HepG2 (cell line): Measurements from ENCODE around the gene WNT9A. TPM values are rescaled to one million over a fixed set of nuclear protein-coding genes. Genes with fewer than 3 reads are reported as not detected.
"Not testable (repeated sequence)": the region's sequence is repeated elsewhere in the genome, so short reads cannot be mapped to it uniquely, and the experiment has no call there.

Source experiments
- ATAC-seq: fragments of 200-7000 bp; cut with Tn5 transposase; 3 replicates; pipeline ENCODE4 v1.9.1; 2020; ENCODE audit warnings: mild to moderate bottlenecking, moderate library complexity
- BruUV-seq: library from RNA; stranded (reverse); fragments of 400-500 nt; replicated peaks from 2 replicates; lab custom pipeline; 2021; lab: Mats Ljungman, UMichigan
- CTCF ChIA-PET: fragments of 300-600 bp; formaldehyde crosslinking; extraction: SDS; loops from one replicate; lab custom pipeline; 2021; ENCODE audit warnings: low total read pairs, inconsistent platforms, low intra/inter-chr PET ratio; lab: Yijun Ruan, JAX
- POLR2A ChIA-PET: fragments of 350-600 bp; sonication (Branson Sonifier 250); formaldehyde crosslinking; loops from one replicate; lab custom pipeline; 2020; ENCODE audit warnings: antibody characterized with exemption, inconsistent platforms; lab: Yijun Ruan, JAX
- DNase-seq: peaks from one replicate; pipeline ENCODE4 v3.0.0-alpha.2; 2015; ENCODE audit warnings: low spot score
- FAIRE-seq: peaks from 3 replicates; lab custom pipeline; 2011; peaks lifted over from hg19 to GRCh38; lab: Jason Lieb, UNC
- H2AFZ ChIP-seq: one replicate; pipeline ENCODE4 v1.6.1; 2011; ENCODE audit warnings: low read length, inconsistent platforms
- H3K27ac ChIP-seq: fragments of 300-600 bp; 3 replicates; pipeline ENCODE4 v1.8.0; 2011; ENCODE audit warnings: mixed run types, mild to moderate bottlenecking, mixed read lengths, low read length, inconsistent platforms; ENCODE audit not compliant: insufficient read depth; ENCODE audit errors: extremely low read length
- H3K27me3 ChIP-seq, 2 experiments: fragments of 200-600 bp in 1 of 2; 2 replicates in 1 of 2; 3 replicates in 1 of 2; pipeline versions ENCODE4 v1.6.0 to v1.8.0; 2011; ENCODE audit warnings: low read length in 2 of 2, mild to moderate bottlenecking in 2 of 2, moderate library complexity in 2 of 2, inconsistent platforms in 1 of 2; ENCODE audit not compliant: insufficient read depth in 2 of 2, control insufficient read depth in 1 of 2
- H3K36me3 ChIP-seq, 2 experiments: fragments of 200-600 bp in 1 of 2; replicated peaks in 1 of 2; 2 replicates in 1 of 2; 3 replicates in 1 of 2; pipeline versions ENCODE4 v1.5.1 to v1.8.0; 2011; ENCODE audit warnings: low read length in 2 of 2, inconsistent platforms in 1 of 2; ENCODE audit not compliant: insufficient read depth in 2 of 2, control insufficient read depth in 1 of 2
- H3K4me1 ChIP-seq: 2 replicates; pipeline ENCODE4 v1.5.1; 2012; ENCODE audit warnings: low read length, inconsistent platforms; ENCODE audit not compliant: insufficient read depth
- H3K4me2 ChIP-seq: 2 replicates; pipeline ENCODE4 v1.6.0; 2011; ENCODE audit warnings: low read depth, low read length, inconsistent platforms
- H3K4me3 ChIP-seq, 3 experiments: fragments of 200-600 bp in 1 of 3; sonication (generic), shearing (Covaris generic) in 1 of 3; replicated peaks in 1 of 3; 2 replicates each; pipeline ENCODE4 v1.5.1; 2011 to 2016; ENCODE audit warnings: low read length in 3 of 3, inconsistent platforms in 2 of 3, low read depth in 2 of 3, mild to moderate bottlenecking in 2 of 3, control low read depth in 1 of 3, mixed read lengths in 1 of 3; ENCODE audit not compliant: insufficient read depth in 1 of 3
- H3K79me2 ChIP-seq: one replicate; pipeline ENCODE4 v1.6.1; 2011; ENCODE audit warnings: low read length, inconsistent platforms; ENCODE audit not compliant: insufficient read depth
- H3K9ac ChIP-seq: 2 replicates; pipeline ENCODE4 v1.6.0; 2011; ENCODE audit warnings: mild to moderate bottlenecking, low read depth, low read length, inconsistent platforms; ENCODE audit not compliant: insufficient read depth
- H3K9me3 ChIP-seq: 2 replicates; pipeline ENCODE4 v1.5.1; 2012; ENCODE audit warnings: mild to moderate bottlenecking, low read length
- H4K20me1 ChIP-seq: 2 replicates; pipeline ENCODE4 v1.6.0; 2011; ENCODE audit warnings: inconsistent platforms, mild to moderate bottlenecking, low read length, moderate library complexity; ENCODE audit not compliant: insufficient read depth
- GABPB1 ChIP-seq: IDR thresholded peaks from 2 replicates; pipeline ENCODE4 v1.6.1; 2016; ENCODE audit warnings: mild to moderate bottlenecking, missing genetic modification reagents, moderate library complexity, missing compliant biosample characterization
- GATAD2A ChIP-seq: IDR thresholded peaks from 2 replicates; pipeline ENCODE4 v1.6.1; 2016
- MYC ChIP-seq: sonication (generic); formaldehyde crosslinking; IDR thresholded peaks from 2 replicates; pipeline ENCODE4 v1.9.0; 2021; ENCODE audit warnings: missing genetic modification reagents, borderline replicate concordance
- POGZ ChIP-seq: sonication (generic); formaldehyde crosslinking; IDR thresholded peaks from 2 replicates; pipeline ENCODE4 v1.4.0; 2020; ENCODE audit warnings: mild to moderate bottlenecking, missing genetic modification reagents
- RARA ChIP-seq: IDR thresholded peaks from 2 replicates; pipeline ENCODE4 v1.6.1; 2016; ENCODE audit warnings: missing genetic modification reagents, missing compliant biosample characterization
- SALL1 ChIP-seq: sonication (generic); formaldehyde crosslinking; IDR thresholded peaks from 2 replicates; pipeline ENCODE4 v1.8.0; 2022; ENCODE audit warnings: mild to moderate bottlenecking, missing genetic modification reagents
- SAP130 ChIP-seq: IDR thresholded peaks from 2 replicates; pipeline ENCODE4 v1.6.1; 2016; ENCODE audit warnings: low read depth
- ZNF687 ChIP-seq: sonication (generic); formaldehyde crosslinking; IDR thresholded peaks from 2 replicates; pipeline ENCODE4 v1.5.1; 2020; ENCODE audit warnings: mild to moderate bottlenecking, missing genetic modification reagents, moderate library complexity
- ZNF788 ChIP-seq: sonication (generic); formaldehyde crosslinking; IDR thresholded peaks from 2 replicates; pipeline ENCODE4 v1.5.0; 2020; ENCODE audit warnings: mild to moderate bottlenecking, missing genetic modification reagents, borderline replicate concordance
- WGBS: methylation state at CpG from one replicate; pipeline ENCODE4 v1.1.6; 2017; ENCODE audit warnings: low lambda C conversion rate; 5-methylcytosine and 5-hydroxymethylcytosine counted together
- in situ Hi-C: cut with HindIII; loops from 2 replicates; pipeline ENCODE4 v1.10.0; 2017; ENCODE audit warnings: low pct_unique_long_range_greater_than_20kb; ENCODE audit not compliant: extremely low pct_ligation_motif_present
- intact Hi-C: fragments of 100-400 bp; cut with micrococcal nuclease; formaldehyde crosslinking; loops from one replicate; pipeline ENCODE4 v1.10.0; 2022; ENCODE audit not compliant: unreplicated experiment
- polyA plus RNA-seq, 8 experiments: library from polyadenylated mRNA; depleted of rRNA in 3 of 8; stranded (reverse) in 7 of 8; unstranded in 1 of 8; fragments of >200 nt; fragmentation: Illumina TruSeq in 4 of 8; extraction: Trizol in 4 of 8; gene quantifications; 2 replicates each; pipeline versions ENCODE4 v1.2.1 to v1.2.3, GENCODE V29; 2011 to 2016; ENCODE audit warnings: low read depth in 4 of 8, missing spikeins in 1 of 8, mixed read lengths in 1 of 8; ENCODE audit not compliant: insufficient read depth in 1 of 8
- total RNA-seq, 5 experiments: library from RNA; depleted of rRNA; stranded (reverse); fragments of >200 nt; fragmentation: Illumina TruSeq; extraction: Trizol; gene quantifications; 2 replicates each; pipeline ENCODE4 v1.2.3, GENCODE V29; 2016; ENCODE audit warnings: low read depth in 1 of 5
- TF ChIP-seq, protein P1 (sequence below): sonication (generic); formaldehyde crosslinking; IDR thresholded peaks from 2 replicates; pipeline ENCODE4 v1.9.0; 2022; ENCODE audit warnings: missing genetic modification reagents, mild to moderate bottlenecking, borderline replicate concordance
- TF ChIP-seq, protein P2 (sequence below): IDR thresholded peaks from 2 replicates; pipeline ENCODE4 v1.6.1; 2016
- TF ChIP-seq, protein P3 (sequence below): IDR thresholded peaks from 2 replicates; pipeline ENCODE4 v1.4.0; 2020; ENCODE audit warnings: mild to moderate bottlenecking, missing genetic modification reagents

Gene WNT9A
- total and polyA plus RNA-seq, 2 of the 13 experiments (the other 11 are each of a cell fraction or from before 2014, with no cell fraction given): 0.04 TPM; not detected in 1

- H2AFZ ChIP-seq, ATAC-seq, FAIRE-seq, intact Hi-C loops, H4K20me1 ChIP-seq, H3K36me3 ChIP-seq, H3K27me3 ChIP-seq, H3K9me3 ChIP-seq, H3K27ac ChIP-seq, H3K4me1 ChIP-seq, H3K9ac ChIP-seq, POLR2A ChIA-PET, CTCF ChIA-PET, H3K79me2 ChIP-seq, BruUV-seq, in situ Hi-C loops, H3K4me3 ChIP-seq: not testable (repeated sequence)
- 13% methylated on average over 3 of the region's 22 CpGs for WGBS
- H3K4me2 ChIP-seq: peak overlapping the region; percentile 0; the same call in 1 of the 2 replicates
- peak; percentile 68 for DNase-seq
- TF ChIP-seq POGZ (CRISPR knock-in tag) (0 out of 2 replicates have a peak, but pooled peaks have one; percentile 21), GATAD2A (peak; percentile 51; the same call in 1 of the 2 replicates), SALL1 (peak; percentile 46; the same call in 1 of the 2 replicates), MYC (peak; percentile 51; the same call in 1 of the 2 replicates), RARA (0 out of 2 replicates have a peak, but pooled peaks have one; percentile 9), SAP130 (peak; percentile 54; the same call in 1 of the 2 replicates), GABPB1 (peak; percentile 50; the same call in 1 of the 2 replicates), ZNF788 (CRISPR knock-in tag) (peak; percentile 45; the same call in 1 of the 2 replicates), ZNF687 (CRISPR knock-in tag) (peak; percentile 70)
- TF ChIP-seq, protein P1, sequence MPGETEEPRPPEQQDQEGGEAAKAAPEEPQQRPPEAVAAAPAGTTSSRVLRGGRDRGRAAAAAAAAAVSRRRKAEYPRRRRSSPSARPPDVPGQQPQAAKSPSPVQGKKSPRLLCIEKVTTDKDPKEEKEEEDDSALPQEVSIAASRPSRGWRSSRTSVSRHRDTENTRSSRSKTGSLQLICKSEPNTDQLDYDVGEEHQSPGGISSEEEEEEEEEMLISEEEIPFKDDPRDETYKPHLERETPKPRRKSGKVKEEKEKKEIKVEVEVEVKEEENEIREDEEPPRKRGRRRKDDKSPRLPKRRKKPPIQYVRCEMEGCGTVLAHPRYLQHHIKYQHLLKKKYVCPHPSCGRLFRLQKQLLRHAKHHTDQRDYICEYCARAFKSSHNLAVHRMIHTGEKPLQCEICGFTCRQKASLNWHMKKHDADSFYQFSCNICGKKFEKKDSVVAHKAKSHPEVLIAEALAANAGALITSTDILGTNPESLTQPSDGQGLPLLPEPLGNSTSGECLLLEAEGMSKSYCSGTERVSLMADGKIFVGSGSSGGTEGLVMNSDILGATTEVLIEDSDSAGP: 0 out of 2 replicates have a peak, but pooled peaks have one; percentile 35
- TF ChIP-seq, protein P2, sequence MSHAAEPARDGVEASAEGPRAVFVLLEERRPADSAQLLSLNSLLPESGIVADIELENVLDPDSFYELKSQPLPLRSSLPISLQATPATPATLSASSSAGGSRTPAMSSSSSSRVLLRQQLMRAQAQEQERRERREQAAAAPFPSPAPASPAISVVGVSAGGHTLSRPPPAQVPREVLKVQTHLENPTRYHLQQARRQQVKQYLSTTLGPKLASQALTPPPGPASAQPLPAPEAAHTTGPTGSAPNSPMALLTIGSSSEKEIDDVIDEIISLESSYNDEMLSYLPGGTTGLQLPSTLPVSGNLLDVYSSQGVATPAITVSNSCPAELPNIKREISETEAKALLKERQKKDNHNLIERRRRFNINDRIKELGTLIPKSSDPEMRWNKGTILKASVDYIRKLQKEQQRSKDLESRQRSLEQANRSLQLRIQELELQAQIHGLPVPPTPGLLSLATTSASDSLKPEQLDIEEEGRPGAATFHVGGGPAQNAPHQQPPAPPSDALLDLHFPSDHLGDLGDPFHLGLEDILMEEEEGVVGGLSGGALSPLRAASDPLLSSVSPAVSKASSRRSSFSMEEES (CRISPR knock-in tag): peak; percentile 52; the same call in 1 of the 2 replicates
- TF ChIP-seq, protein P3, sequence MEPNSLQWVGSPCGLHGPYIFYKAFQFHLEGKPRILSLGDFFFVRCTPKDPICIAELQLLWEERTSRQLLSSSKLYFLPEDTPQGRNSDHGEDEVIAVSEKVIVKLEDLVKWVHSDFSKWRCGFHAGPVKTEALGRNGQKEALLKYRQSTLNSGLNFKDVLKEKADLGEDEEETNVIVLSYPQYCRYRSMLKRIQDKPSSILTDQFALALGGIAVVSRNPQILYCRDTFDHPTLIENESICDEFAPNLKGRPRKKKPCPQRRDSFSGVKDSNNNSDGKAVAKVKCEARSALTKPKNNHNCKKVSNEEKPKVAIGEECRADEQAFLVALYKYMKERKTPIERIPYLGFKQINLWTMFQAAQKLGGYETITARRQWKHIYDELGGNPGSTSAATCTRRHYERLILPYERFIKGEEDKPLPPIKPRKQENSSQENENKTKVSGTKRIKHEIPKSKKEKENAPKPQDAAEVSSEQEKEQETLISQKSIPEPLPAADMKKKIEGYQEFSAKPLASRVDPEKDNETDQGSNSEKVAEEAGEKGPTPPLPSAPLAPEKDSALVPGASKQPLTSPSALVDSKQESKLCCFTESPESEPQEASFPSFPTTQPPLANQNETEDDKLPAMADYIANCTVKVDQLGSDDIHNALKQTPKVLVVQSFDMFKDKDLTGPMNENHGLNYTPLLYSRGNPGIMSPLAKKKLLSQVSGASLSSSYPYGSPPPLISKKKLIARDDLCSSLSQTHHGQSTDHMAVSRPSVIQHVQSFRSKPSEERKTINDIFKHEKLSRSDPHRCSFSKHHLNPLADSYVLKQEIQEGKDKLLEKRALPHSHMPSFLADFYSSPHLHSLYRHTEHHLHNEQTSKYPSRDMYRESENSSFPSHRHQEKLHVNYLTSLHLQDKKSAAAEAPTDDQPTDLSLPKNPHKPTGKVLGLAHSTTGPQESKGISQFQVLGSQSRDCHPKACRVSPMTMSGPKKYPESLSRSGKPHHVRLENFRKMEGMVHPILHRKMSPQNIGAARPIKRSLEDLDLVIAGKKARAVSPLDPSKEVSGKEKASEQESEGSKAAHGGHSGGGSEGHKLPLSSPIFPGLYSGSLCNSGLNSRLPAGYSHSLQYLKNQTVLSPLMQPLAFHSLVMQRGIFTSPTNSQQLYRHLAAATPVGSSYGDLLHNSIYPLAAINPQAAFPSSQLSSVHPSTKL (CRISPR knock-in tag): peak; percentile 21; the same call in 1 of the 2 replicates
Measured at GRCh38 chr1:227972843-227973374, 25.2 kb upstream of the WNT9A start.
